ENCODE measurements around the gene PSMA6. TPM values are rescaled to one million over a fixed set of nuclear protein-coding genes. Genes with fewer than 3 reads are reported as not detected.

Gene PSMA6
- total and polyA plus RNA-seq, 10 of the 15 experiments (the other 5 are each of a cell fraction or from before 2014, with no cell fraction given) = 267 to 1,363 (median 402) TPM

DNA sequence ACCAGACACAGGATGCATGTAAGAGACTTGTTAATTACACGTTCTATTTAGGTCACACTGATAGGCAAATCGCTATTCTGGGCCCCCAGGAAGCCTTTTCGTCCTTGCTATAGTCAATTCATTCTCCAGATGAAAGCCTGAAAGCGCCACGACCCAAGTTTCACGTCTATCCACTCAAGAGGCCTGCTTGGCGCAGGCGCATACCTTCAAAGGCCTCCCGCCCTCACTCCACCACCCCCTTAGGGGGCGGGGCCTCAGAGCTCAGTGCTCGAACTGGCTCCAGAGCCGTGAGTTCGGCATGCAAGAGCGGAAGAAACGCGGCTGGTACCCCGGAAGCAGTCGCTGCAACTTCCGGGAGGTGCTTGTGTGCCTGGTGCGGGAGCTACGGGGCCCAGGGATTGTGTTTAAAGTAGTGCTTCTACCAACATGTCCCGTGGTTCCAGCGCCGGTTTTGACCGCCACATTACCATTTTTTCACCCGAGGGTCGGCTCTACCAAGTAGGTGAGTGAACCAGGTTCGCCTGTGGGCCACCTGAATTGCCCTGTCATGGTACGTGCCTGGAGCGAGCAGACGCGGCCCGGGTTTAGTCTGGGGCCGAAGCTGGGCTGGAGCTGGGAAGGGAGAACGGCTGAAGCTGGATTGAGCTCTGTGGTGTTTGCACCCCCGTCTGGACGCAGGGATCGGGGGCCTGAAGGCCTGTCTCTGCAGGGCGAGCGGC is at the start of gene PSMA6 (continued):
- TF ChIP-seq, protein P1, sequence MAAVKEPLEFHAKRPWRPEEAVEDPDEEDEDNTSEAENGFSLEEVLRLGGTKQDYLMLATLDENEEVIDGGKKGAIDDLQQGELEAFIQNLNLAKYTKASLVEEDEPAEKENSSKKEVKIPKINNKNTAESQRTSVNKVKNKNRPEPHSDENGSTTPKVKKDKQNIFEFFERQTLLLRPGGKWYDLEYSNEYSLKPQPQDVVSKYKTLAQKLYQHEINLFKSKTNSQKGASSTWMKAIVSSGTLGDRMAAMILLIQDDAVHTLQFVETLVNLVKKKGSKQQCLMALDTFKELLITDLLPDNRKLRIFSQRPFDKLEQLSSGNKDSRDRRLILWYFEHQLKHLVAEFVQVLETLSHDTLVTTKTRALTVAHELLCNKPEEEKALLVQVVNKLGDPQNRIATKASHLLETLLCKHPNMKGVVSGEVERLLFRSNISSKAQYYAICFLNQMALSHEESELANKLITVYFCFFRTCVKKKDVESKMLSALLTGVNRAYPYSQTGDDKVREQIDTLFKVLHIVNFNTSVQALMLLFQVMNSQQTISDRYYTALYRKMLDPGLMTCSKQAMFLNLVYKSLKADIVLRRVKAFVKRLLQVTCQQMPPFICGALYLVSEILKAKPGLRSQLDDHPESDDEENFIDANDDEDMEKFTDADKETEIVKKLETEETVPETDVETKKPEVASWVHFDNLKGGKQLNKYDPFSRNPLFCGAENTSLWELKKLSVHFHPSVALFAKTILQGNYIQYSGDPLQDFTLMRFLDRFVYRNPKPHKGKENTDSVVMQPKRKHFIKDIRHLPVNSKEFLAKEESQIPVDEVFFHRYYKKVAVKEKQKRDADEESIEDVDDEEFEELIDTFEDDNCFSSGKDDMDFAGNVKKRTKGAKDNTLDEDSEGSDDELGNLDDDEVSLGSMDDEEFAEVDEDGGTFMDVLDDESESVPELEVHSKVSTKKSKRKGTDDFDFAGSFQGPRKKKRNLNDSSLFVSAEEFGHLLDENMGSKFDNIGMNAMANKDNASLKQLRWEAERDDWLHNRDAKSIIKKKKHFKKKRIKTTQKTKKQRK (IDR thresholded peaks at IDR 0.05; ENCODE audit: low read depth, low read length) = no peak
- TF ChIP-seq SMAD5 (IDR thresholded peaks at IDR 0.05; ENCODE audit: low read depth) = no peak
- TF ChIP-seq, protein P2, sequence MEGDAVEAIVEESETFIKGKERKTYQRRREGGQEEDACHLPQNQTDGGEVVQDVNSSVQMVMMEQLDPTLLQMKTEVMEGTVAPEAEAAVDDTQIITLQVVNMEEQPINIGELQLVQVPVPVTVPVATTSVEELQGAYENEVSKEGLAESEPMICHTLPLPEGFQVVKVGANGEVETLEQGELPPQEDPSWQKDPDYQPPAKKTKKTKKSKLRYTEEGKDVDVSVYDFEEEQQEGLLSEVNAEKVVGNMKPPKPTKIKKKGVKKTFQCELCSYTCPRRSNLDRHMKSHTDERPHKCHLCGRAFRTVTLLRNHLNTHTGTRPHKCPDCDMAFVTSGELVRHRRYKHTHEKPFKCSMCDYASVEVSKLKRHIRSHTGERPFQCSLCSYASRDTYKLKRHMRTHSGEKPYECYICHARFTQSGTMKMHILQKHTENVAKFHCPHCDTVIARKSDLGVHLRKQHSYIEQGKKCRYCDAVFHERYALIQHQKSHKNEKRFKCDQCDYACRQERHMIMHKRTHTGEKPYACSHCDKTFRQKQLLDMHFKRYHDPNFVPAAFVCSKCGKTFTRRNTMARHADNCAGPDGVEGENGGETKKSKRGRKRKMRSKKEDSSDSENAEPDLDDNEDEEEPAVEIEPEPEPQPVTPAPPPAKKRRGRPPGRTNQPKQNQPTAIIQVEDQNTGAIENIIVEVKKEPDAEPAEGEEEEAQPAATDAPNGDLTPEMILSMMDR (IDR thresholded peaks at IDR 0.05 in 2 of 3, conservative IDR thresholded peaks at IDR 0.05 in 1 of 3; ENCODE audit: control insufficient read depth in 2 of 3, extremely low read depth in 1 of 3, insufficient read depth in 1 of 3, low read depth in 3 of 3, low read length in 3 of 3) = no peak

GRCh38 chr14:35242599-35243311 is 49.4 kb upstream of the PSMA6 start:
- H3K27ac ChIP-seq (ENCODE audit: control insufficient read depth, insufficient read depth) = no peak overlapping the region
- SMC1A ChIA-PET (ENCODE audit: uncharacterized antibody, unreplicated experiment) = interaction anchor here (0.6 to 2.0 kb wide), 6 partner anchors 12 to 175 kb away, joined by 3 to 5 read pairs (median 4); no protein-coding TSS in a partner anchor
- RAD21 ChIA-PET (ENCODE audit: unreplicated experiment) = no interaction called here
- H4K20me1 ChIP-seq (ENCODE audit: control insufficient read depth, insufficient read depth) = no peaks in the 10 kb centered on the region
- ATAC-seq (no peak), DNase-seq (ENCODE audit: low read depth, low spot score) (no peak), FAIRE-seq (no peak)
- CTCF ChIA-PET = interaction anchor here (0.6 to 1.9 kb wide), 3 partner anchors 12 to 253 kb away, joined by 3 to 14 read pairs (median 3); no protein-coding TSS in a partner anchor
- H3K27me3 ChIP-seq (replicated peaks in 1 of 2; ENCODE audit: control insufficient read depth in 2 of 2, insufficient read depth in 2 of 2, low read length in 1 of 2) = no peaks in the 10 kb centered on the region
- intact Hi-C loops (cut with micrococcal nuclease; ENCODE audit: unreplicated experiment) (no loop called here), in situ Hi-C loops (cut with MboI) (no loop called here)
- H3K4me1 ChIP-seq (ENCODE audit: control insufficient read depth, insufficient read depth, low read length) = peaks cover 9% of the 10 kb centered on the region
- no peak overlapping the region for H2AFZ ChIP-seq (ENCODE audit: control insufficient read depth, low read depth, low read length)
- no peaks in the 10 kb centered on the region for H3K79me2 ChIP-seq (ENCODE audit: control insufficient read depth, insufficient read depth, low read length)
- no peak overlapping the region for H3K9ac ChIP-seq (ENCODE audit: control insufficient read depth, insufficient read depth, low read length)
- no TSS peak for BruUV-seq (replicated peaks)
- no peak overlapping the region for H3K4me3 ChIP-seq
- no peaks in the 10 kb centered on the region for H3K36me3 ChIP-seq (ENCODE audit: control insufficient read depth in 2 of 2, insufficient read depth in 2 of 2, low read length in 1 of 2)
- H3K4me2 ChIP-seq (ENCODE audit: control insufficient read depth, insufficient read depth) = no peak overlapping the region
- no peaks in the 10 kb centered on the region for H3K9me3 ChIP-seq (replicated peaks; ENCODE audit: control insufficient read depth, insufficient read depth, low read length)
- WGBS (ENCODE audit: insufficient coverage, insufficient replicate concordance, low lambda C conversion rate, missing lambda C conversion rate) = 95% methylated on average over 5 of the region's 5 CpGs
- POLR2A ChIA-PET = interaction anchor here (1.0 kb wide), 1 partner anchor 170 kb away, joined by 3 read pairs; no protein-coding TSS in a partner anchor
- TF ChIP-seq ZBED1 (IDR thresholded peaks at IDR 0.05; ENCODE audit: borderline replicate concordance) (no peak), NFIC (IDR thresholded peaks at IDR 0.05; ENCODE audit: low read depth, low read length) (no peak), SMAD1 (IDR thresholded peaks at IDR 0.05; ENCODE audit: low read depth, partially characterized antibody) (no peak), STAT3 (IDR thresholded peaks at IDR 0.05; ENCODE audit: low read depth, low read length) (no peak), RFX5 (IDR thresholded peaks at IDR 0.05; ENCODE audit: low read depth, low read length) (no peak), ZNF622 (IDR thresholded peaks at IDR 0.05) (no peak), FOXK2 (IDR thresholded peaks at IDR 0.05) (no peak), HCFC1 (IDR thresholded peaks at IDR 0.05; ENCODE audit: low read length) (no peak), CEBPB (IDR thresholded peaks at IDR 0.05; ENCODE audit: borderline replicate concordance in 1 of 2, low read depth in 2 of 2, low read length in 2 of 2) (no peak), SPI1 (IDR thresholded peaks at IDR 0.05; ENCODE audit: borderline replicate concordance, insufficient read depth, low read depth, low read length) (no peak), GABPA (IDR thresholded peaks at IDR 0.05; ENCODE audit: low read depth) (no peak), IKZF1 (conservative IDR thresholded peaks at IDR 0.05) (no peak), CREM (IDR thresholded peaks at IDR 0.05; ENCODE audit: low read depth) (no peak), SREBF2 (IDR thresholded peaks at IDR 0.05; ENCODE audit: low read length) (no peak), STAT1 (conservative IDR thresholded peaks at IDR 0.05) (no peak)

Measured in GM12878 (cell line).